ENCODE results near the gene TAF3. TPM values are rescaled to one million over a fixed set of nuclear protein-coding genes. Genes with fewer than 3 reads are reported as not detected.

The TAF3 gene
- total and polyA plus RNA-seq, 2 experiments from 2014 or later, result 3.9 to 7.7 TPM

DNA sequence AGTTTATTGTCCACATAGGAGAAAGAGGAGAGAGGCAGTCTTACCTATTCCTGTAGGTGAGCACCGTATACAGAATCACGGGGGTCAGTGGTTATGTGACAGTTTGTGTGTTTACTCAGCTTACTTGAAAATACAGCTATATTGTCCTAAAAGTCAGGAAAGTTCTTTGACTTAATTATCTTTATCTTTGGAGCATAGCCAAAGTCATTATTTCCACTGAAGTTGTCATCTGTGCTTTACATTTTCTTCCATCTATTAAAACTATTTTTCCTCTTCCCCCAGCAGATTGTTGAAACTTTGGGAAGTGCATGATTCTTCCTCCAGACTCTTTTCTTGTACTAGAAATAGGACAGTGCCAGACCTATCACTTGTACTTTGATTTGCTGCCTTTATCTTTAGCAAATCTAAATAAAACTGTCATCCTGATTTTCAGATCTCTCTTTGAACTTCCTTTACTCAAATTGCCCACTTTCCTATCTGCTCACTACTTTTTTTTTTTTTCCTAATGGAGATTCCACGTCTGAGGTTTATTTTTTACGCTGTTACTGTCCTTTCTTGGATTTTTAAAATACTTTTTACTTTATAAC is 58.3 kb downstream of the TAF3 start:
- H3K27me3 ChIP-seq, result no peaks in the 10 kb centered on the region
- H3K4me3 ChIP-seq, result no peak overlapping the region
- DNase-seq (ENCODE audit: low read depth in 1 of 2, low spot score in 1 of 2), result no peak
- TF ChIP-seq, protein P1, sequence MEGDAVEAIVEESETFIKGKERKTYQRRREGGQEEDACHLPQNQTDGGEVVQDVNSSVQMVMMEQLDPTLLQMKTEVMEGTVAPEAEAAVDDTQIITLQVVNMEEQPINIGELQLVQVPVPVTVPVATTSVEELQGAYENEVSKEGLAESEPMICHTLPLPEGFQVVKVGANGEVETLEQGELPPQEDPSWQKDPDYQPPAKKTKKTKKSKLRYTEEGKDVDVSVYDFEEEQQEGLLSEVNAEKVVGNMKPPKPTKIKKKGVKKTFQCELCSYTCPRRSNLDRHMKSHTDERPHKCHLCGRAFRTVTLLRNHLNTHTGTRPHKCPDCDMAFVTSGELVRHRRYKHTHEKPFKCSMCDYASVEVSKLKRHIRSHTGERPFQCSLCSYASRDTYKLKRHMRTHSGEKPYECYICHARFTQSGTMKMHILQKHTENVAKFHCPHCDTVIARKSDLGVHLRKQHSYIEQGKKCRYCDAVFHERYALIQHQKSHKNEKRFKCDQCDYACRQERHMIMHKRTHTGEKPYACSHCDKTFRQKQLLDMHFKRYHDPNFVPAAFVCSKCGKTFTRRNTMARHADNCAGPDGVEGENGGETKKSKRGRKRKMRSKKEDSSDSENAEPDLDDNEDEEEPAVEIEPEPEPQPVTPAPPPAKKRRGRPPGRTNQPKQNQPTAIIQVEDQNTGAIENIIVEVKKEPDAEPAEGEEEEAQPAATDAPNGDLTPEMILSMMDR (IDR thresholded peaks at IDR 0.05; ENCODE audit: low read depth, low read length), result no peak
- H3K36me3 ChIP-seq, result no peaks in the 10 kb centered on the region
- H3K4me1 ChIP-seq (ENCODE audit: low read depth), result peaks cover 10% of the 10 kb centered on the region
- no peaks in the 10 kb centered on the region for H3K9me3 ChIP-seq (ENCODE audit: low read depth)
- H3K27ac ChIP-seq, result no peak overlapping the region

DNA sequence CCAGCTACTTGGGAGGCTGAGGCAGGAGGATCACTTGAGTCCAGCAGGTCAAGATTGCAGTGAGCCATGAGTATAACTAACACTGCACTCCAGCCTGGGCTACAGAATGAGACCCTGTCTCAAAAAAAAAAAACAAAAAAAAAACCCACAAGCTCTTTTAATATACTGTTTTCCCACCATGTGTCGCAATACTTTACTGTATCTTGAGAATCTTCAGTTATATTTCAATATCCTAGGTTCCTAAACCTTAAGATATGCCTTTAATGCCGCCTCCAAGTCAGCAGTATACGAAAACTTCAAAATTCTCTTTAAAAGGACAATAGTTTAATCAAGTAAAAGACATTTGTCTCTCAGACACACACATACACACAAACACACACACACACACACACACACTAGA is 62.8 kb downstream of the TAF3 start:
- H3K27me3 ChIP-seq, result no peaks in the 10 kb centered on the region
- no peaks in the 10 kb centered on the region for H3K9me3 ChIP-seq (ENCODE audit: low read depth)
- TF ChIP-seq, protein P1 (IDR thresholded peaks at IDR 0.05; ENCODE audit: low read depth, low read length), result no peak
- H3K4me3 ChIP-seq, result no peak overlapping the region
- H3K4me1 ChIP-seq (ENCODE audit: low read depth), result no peaks in the 10 kb centered on the region
- H3K27ac ChIP-seq, result no peak overlapping the region
- no peak for DNase-seq (ENCODE audit: low read depth in 1 of 2, low spot score in 1 of 2)
- H3K36me3 ChIP-seq, result no peaks in the 10 kb centered on the region

DNA sequence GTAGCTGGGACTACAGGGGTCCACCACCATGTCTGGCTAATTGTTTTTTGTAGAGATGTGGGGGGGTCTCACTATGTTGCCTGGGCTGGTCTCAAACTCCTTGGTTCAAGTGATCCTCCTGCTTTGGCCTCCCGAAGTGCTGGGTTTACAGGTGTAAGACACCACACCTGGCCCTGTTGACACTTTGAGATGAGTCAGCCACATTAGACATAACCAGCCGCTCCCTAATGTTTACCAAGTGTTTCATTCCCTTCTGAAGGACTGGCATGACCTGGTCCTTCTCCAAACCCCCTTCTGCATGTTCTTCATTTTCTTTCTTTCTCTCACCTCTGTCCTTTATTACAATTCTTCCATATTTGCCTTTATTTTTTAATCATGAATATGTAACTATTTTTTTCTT is 67.8 kb downstream of the TAF3 start:
- peaks cover 7% of the 10 kb centered on the region for H3K4me1 ChIP-seq (ENCODE audit: low read depth)
- no peak overlapping the region for H3K27ac ChIP-seq
- no peaks in the 10 kb centered on the region for H3K36me3 ChIP-seq

DNA sequence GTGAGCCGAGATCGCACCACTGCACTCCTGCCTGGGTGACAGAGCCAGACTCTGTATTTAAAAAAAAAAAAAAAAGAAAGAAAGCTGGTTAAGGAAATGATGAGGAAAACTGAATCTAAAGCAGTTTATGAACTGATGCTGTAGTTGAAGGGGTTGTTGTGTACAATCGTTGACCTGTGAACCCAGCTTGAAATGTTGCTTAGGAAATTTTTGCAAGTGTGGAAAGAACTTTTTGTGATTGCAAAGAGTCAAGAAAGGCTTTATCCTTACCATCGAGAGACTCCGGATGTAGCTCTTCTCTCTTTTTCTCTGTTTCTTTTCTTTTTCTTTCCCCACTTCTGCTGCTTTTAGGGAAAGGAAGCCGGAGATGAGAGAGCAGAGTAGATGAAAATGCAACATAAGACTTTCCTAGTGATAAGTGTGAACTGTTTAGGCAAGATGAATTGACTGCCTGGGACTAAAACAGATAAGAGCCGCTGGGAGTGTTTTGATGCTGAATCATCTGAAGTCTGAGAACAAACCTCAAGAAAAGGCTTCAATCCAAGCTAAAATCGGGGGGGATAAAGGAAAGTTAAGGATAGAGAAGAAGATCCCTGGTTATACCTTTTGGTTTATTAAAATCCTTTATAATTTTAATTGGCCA is 69.0 kb downstream of the TAF3 start:
- TF ChIP-seq, protein P1 (IDR thresholded peaks at IDR 0.05; ENCODE audit: low read depth, low read length), result no peak
- Histone ChIP-seq H3K27me3 (no peaks in the 10 kb centered on the region), H3K27ac (no peak overlapping the region), H3K9me3 (ENCODE audit: low read depth) (no peaks in the 10 kb centered on the region), H3K4me3 (no peak overlapping the region), H3K4me1 (ENCODE audit: low read depth) (peaks cover 7% of the 10 kb centered on the region), H3K36me3 (no peaks in the 10 kb centered on the region)
- DNase-seq (ENCODE audit: low read depth in 1 of 2, low spot score in 1 of 2), result peak in 1 of 2 donors; percentile 67

More for the DNA sequence above, 67.8 kb downstream of the TAF3 start:
- Histone ChIP-seq H3K4me3 (no peak overlapping the region), H3K9me3 (ENCODE audit: low read depth) (no peaks in the 10 kb centered on the region), H3K27me3 (no peaks in the 10 kb centered on the region)
- TF ChIP-seq, protein P1 (IDR thresholded peaks at IDR 0.05; ENCODE audit: low read depth, low read length), result no peak
- no peak for DNase-seq (ENCODE audit: low read depth in 1 of 2, low spot score in 1 of 2)

DNA sequence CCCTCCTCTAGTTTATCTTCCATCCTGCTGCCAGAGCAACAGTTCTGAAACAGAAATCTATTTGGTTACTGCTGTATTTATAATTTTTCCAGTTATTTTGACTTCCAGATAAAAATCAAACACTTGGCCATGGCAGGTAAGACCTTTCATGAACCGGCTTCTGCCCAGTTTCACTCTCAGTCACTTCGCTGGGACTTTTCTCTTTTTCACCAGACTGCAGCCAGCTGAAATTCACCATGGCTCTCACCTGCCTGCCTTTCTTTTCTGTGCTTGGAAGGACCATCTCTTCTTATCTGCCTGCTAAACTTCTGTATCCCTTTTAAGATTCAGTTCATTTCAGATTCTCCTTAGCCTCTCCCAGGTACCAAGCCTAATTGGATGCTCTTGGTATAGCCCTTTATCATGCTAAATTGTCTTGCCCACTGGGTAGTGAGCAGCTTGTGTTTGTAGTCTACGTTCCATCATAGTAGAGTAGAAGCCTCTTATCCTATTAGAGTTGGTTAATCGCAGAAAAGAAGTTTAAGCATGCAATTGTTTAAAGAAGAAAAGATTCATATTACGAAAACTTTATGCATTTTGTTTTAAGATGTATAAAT is 71.7 kb downstream of the TAF3 start:
- Histone ChIP-seq H3K9me3 (ENCODE audit: low read depth) (no peaks in the 10 kb centered on the region), H3K27ac (no peak overlapping the region), H3K4me3 (no peak overlapping the region), H3K36me3 (no peaks in the 10 kb centered on the region), H3K4me1 (ENCODE audit: low read depth) (peaks cover 7% of the 10 kb centered on the region), H3K27me3 (no peaks in the 10 kb centered on the region)
- TF ChIP-seq, protein P1 (IDR thresholded peaks at IDR 0.05; ENCODE audit: low read depth, low read length), result no peak
- DNase-seq (ENCODE audit: low read depth in 1 of 2, low spot score in 1 of 2), result no peak

All from cardiac muscle cell (in vitro differentiated cells and primary cell).